Measurements from ENCODE around the gene CCDC12.

Gene CCDC12

GRCh38 chr3:46957092-46957820 is 19.3 kb downstream of the CCDC12 start:
- no peak for DNase-seq (ENCODE audit: low read depth in 3 of 3)

GRCh38 chr3:46955801-46956259 is 20.7 kb downstream of the CCDC12 start:
- DNase-seq (ENCODE audit: low read depth in 3 of 3), result no peak

GRCh38 chr3:46955157-46955556 is 21.4 kb downstream of the CCDC12 start:
- no peak for DNase-seq (ENCODE audit: low read depth in 3 of 3)

GRCh38 chr3:46954178-46954577 is 22.4 kb downstream of the CCDC12 start:
- no peak for DNase-seq (ENCODE audit: low read depth in 3 of 3)

- no peak for DNase-seq (ENCODE audit: low read depth in 3 of 3)
These were observed 23.1 kb downstream of the CCDC12 start for GRCh38 chr3:46953234-46954010.

- DNase-seq (ENCODE audit: low read depth in 3 of 3), result no peak
These were observed 23.7 kb downstream of the CCDC12 start for GRCh38 chr3:46952813-46953212.

- no peak for DNase-seq (ENCODE audit: low read depth in 3 of 3)
These were observed 25.8 kb downstream of the CCDC12 start for GRCh38 chr3:46950650-46951241.

GRCh38 chr3:46950177-46950576 is 26.4 kb downstream of the CCDC12 start:
- DNase-seq (ENCODE audit: low read depth in 3 of 3), result no peak

GRCh38 chr3:46948830-46949671 is 27.5 kb downstream of the CCDC12 start:
- no peak for DNase-seq (ENCODE audit: low read depth in 3 of 3)

GRCh38 chr3:46947981-46948791 is 28.4 kb downstream of the CCDC12 start:
- DNase-seq (ENCODE audit: low read depth in 3 of 3), result peak in 2 of 3 experiments; percentile 34 to 56

- no peak for DNase-seq (ENCODE audit: low read depth in 3 of 3)
These were observed 29.0 kb downstream of the CCDC12 start for GRCh38 chr3:46947546-46947901.

- peak in 2 of 3 experiments; percentile 31 to 50 for DNase-seq (ENCODE audit: low read depth in 3 of 3)
These were observed 29.5 kb downstream of the CCDC12 start for GRCh38 chr3:46946856-46947545.

GRCh38 chr3:46946416-46946815 is 30.1 kb downstream of the CCDC12 start:
- DNase-seq (ENCODE audit: low read depth in 3 of 3), result no peak

GRCh38 chr3:46944191-46944590 is 32.4 kb downstream of the CCDC12 start:
- no peak for DNase-seq (ENCODE audit: low read depth in 3 of 3)

GRCh38 chr3:46943237-46944187 is 33.0 kb downstream of the CCDC12 start:
- no peak for DNase-seq (ENCODE audit: low read depth in 3 of 3)

GRCh38 chr3:46942481-46943236 is 33.9 kb downstream of the CCDC12 start:
- no peak for DNase-seq (ENCODE audit: low read depth in 3 of 3)

GRCh38 chr3:46942076-46942475 is 34.5 kb downstream of the CCDC12 start:
- DNase-seq (ENCODE audit: low read depth in 3 of 3), result no peak

Measured in stimulated activated CD4-positive, alpha-beta T cell treated with anti-CD3 and anti-CD28 coated beads, TNF-alpha, amount 100 ng/mL, for 4 hours (primary cell).